Omental fat pad (tissue), 4 donors: ENCODE results near the gene MOB3B. TPM values are rescaled to one million over a fixed set of nuclear protein-coding genes. Genes with fewer than 3 reads are reported as not detected.
A peak's percentile ranks its signal among the peaks of the same experiment; 100 is the strongest.

Experiments used
- ATAC-seq: fragments of 150-250 bp; one replicate; pipeline ENCODE4 v1.9.1; 2016; ENCODE audit warnings: mild to moderate bottlenecking, moderate library complexity; ENCODE audit not compliant: low FRiP score
- DNase-seq: peaks from one replicate; pipeline ENCODE4 v3.0.0-alpha.2; 2019; ENCODE audit warnings: low spot score
- CTCF ChIP-seq, 3 donors: fragments of 450-650 bp; IDR thresholded peaks; one replicate each; pipeline ENCODE4 v1.5.1; 2016 to 2017; ENCODE audit warnings: antibody characterized with exemption in 3 of 3, mild to moderate bottlenecking in 3 of 3, moderate library complexity in 2 of 3
- total RNA-seq, 4 donors: library from RNA; depleted of rRNA; stranded (reverse); fragments of >200 nt; gene quantifications; one replicate each; pipeline ENCODE4 v1.1.0, GENCODE V29; 2016

The MOB3B gene
- total RNA-seq, 4 donors from 2014 or later = 7.9 to 11.5 (median 9.4) TPM

- no peak for ATAC-seq
Measured at GRCh38 chr9:27483576-27483975, 46.0 kb downstream of the MOB3B start.

GRCh38 chr9:27482709-27483108 is 46.9 kb downstream of the MOB3B start:
- no peak for ATAC-seq
- no peak for TF ChIP-seq CTCF (IDR thresholded peaks at IDR 0.05)
- DNase-seq = no peak

More at GRCh38 chr9:27483576-27483975, 46.0 kb downstream of the MOB3B start:
- DNase-seq = no peak
- no peak for TF ChIP-seq CTCF (IDR thresholded peaks at IDR 0.05)

GRCh38 chr9:27478322-27478721 is 51.3 kb downstream of the MOB3B start:
- DNase-seq (no peak), ATAC-seq (no peak)
- no peak for TF ChIP-seq CTCF (IDR thresholded peaks at IDR 0.05)

- TF ChIP-seq CTCF (IDR thresholded peaks at IDR 0.05) = no peak
- DNase-seq = no peak
- no peak for ATAC-seq
Measured at GRCh38 chr9:27476870-27477515, 52.6 kb downstream of the MOB3B start.

GRCh38 chr9:27475057-27475595 is 54.5 kb downstream of the MOB3B start:
- ATAC-seq (no peak), DNase-seq (no peak)
- TF ChIP-seq CTCF (IDR thresholded peaks at IDR 0.05) = no peak

- TF ChIP-seq CTCF (IDR thresholded peaks at IDR 0.05) = no peak
- no peak for DNase-seq
- no peak for ATAC-seq
Measured at GRCh38 chr9:27474305-27474704, 55.3 kb downstream of the MOB3B start.

GRCh38 chr9:27473111-27473529 is 56.5 kb downstream of the MOB3B start:
- ATAC-seq = peak; percentile 78
- no peak for DNase-seq
- TF ChIP-seq CTCF (IDR thresholded peaks at IDR 0.05) = no peak
